GM19240 (cell line): ENCODE data around the gene PPP6R3.

Source experiments
- DNase-seq: peaks from one replicate; pipeline ENCODE4 v3.0.0; 2011; ENCODE audit warnings: low spot score; ENCODE audit not compliant: insufficient read length

Gene PPP6R3

DNA sequence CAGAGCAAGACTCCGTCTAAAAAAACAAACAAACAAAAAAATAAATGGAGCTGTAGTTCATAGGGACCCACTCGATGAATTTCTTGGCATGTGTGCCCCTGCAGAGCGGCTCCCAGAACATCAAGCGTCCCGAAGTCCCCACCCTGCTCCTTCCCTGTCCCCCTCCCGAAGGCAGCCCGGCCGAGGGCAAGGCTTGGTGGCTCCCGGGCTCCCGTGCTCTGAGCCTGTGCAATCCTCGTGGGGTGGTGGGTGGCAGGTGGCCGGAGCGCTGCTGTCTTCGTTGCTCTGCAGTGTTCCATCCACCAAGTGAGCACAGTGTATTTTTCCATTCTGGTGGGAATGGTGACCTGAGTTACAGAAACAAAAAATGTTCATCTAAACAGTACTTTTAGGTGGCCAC is 190.2 kb downstream of the PPP6R3 start:
- no peak for DNase-seq

DNA sequence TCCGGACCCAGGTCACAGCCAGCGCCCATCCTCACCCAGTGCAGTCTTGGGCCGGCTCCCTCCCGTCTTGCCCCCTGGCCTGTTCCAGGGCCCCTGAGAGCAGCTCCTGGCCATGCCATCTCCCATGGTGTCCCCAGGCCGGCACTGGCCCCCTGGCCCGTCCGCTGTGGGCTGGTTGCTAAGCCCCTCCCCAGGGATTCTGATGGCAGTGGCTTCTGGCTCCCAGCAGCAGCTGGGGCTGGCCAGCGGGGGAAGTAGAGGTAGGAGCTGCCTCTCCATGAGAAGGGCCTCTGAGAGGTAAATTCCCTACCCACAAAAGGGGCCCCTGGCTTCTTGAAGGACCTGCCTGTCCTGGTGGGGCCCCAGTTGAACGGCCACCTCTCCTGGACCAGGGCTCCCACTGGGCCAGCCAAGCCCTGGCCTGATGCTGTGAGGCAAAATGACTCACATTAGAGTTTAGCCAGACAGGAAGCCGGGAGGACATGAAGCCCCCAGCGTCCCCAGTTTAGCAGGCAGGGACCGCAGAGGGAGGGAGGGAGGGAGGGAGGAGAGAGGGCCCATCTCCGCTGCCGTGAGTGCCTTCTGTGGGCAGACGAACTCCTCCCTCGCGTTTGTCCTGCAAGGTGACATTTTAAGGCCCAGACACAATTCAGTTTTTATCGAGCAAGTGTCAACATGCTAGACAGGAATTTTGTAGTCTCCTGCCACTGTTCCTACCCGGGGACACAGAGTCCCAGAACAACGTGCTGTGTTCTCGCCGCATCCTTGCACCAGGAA is 190.8 kb downstream of the PPP6R3 start:
- DNase-seq = no peak

DNA sequence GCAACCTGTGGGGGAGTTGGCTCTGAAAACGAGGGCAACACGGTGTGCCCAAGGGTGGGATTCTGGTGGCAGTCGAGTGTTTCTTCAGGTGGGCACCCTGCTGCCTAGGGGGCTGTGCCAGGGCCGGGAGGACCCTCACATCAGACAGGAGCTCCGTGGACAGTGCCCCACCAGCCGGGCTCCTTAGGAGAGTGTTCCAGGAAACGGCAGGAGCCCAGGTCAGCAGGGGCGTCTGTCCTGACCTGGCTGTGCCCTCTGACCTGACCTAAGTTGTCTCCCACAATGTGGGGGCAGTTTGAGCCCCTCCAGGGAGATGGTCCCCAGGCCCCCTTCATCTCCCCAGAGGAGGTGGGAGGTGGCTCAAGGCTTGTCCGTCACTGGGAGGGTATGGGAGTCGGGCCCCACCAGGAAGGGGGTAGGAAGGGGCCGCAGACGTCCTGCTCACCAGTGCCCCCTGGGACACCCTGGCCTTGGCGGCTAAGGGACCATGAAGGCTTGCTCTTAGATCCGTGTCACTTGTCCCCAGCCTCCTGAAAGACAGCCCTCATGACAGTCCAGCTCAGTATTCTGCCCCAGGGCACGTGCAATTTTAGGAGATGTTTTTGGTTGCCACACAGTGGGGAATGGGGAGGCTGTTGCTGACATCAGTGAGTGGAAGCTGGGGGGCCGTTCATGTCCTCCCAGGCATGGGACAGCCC is 191.6 kb downstream of the PPP6R3 start:
- DNase-seq = no peak

- DNase-seq = no peak
Observed at GRCh38 chr11:68652683-68653156, 192.2 kb downstream of the PPP6R3 start.

GRCh38 chr11:68653486-68654430 is 193.2 kb downstream of the PPP6R3 start:
- no peak for DNase-seq

- DNase-seq = no peak
Observed at GRCh38 chr11:68654978-68655377, 194.4 kb downstream of the PPP6R3 start.

DNA sequence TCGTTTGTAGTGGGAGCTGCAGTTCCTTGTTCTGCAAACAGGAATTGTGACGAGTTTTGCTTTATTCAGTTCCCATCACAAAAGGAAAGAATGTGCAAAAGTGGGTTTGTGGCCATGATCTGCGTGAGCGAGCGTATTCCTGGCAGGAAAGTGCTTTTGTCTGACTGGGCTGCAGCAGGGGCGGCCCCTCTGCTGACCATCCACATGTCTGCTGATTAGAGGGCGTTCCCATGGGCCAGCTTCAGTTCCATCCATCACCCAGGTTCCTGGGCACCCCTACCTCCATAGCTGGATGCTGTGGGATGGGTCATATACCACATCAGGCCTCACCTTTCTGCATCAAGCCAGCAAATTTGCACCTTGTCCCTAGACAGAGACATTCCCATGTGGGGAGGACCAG is 194.9 kb downstream of the PPP6R3 start:
- no peak for DNase-seq

DNA sequence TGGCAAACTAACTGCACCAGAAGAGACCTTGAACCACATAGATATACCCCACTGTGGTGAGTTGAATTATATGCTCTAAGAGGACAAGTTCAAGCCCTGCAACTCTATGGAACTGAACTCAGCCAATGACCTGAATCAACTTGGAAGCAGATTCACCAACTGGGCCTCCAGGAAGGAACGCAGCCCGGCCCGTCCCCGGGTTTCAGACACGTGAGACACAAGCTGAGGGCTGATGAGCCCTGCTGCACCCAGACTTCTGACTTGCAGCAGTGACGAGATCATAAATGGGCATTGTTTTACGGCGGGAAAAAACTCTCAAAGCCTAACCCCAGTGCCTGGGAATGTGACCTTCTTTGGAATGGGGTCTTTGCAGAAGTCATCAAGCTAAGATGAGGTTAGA is 195.3 kb downstream of the PPP6R3 start:
- no peak for DNase-seq

DNA sequence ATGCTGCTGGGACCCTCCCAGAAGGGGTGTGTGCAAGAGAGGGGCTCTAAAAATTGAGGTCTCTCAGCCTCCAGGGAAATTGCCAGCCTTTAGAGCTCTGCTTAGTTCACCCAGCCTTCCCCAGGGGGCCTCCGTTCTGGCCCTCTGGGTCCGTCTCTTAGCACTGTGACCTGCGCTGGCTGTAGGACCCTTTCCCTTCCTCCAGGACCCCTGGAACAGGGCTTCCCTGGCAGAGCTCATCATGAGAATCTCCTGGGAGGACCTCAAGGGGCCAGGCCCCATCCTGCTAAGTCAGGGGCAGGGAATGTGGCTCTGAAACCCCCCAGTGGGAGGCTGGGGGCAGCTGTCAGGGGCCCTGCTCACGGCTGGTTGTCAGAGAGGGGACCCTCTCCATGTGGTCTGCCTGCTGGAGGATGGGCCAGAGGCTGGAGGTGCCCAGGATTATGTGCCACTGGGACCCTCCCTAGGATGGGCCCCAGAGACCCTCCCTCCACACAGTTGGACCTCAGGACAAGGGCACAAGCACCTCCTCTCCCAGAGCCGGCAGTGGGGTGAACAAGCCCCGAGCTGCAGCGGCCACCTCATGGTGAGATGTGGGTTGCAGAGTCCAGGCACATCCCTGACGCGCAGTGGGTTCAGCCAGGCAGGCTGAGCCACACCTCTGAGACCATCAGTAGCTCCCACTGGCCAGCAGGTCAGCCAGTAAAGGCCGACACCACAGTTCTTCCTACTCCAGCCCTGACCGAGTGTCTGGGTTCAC is 196.6 kb downstream of the PPP6R3 start:
- DNase-seq = no peak

- DNase-seq = no peak
Observed at GRCh38 chr11:68658097-68658496, 197.5 kb downstream of the PPP6R3 start.

DNA sequence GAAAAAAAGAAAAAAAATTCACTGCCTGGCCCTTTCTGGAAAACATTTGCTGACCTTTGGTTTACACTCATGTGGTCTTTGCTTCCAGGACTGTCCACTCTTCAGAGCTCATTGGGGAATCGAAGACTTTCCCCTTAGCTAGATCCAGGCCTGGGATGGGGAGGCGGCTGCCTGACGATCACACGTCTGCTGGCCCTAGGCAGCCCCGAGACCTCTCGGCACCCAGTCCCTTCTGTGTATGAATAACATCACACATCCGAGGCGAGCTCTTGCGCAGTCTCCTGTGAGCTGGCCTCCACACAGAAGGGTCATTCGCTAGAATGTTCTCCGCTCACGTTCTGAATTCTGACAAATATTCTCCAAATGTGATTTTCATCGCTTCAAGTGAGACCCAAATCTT is 198.1 kb downstream of the PPP6R3 start:
- no peak for DNase-seq

GRCh38 chr11:68659158-68659921 is 198.8 kb downstream of the PPP6R3 start:
- DNase-seq = no peak

DNA sequence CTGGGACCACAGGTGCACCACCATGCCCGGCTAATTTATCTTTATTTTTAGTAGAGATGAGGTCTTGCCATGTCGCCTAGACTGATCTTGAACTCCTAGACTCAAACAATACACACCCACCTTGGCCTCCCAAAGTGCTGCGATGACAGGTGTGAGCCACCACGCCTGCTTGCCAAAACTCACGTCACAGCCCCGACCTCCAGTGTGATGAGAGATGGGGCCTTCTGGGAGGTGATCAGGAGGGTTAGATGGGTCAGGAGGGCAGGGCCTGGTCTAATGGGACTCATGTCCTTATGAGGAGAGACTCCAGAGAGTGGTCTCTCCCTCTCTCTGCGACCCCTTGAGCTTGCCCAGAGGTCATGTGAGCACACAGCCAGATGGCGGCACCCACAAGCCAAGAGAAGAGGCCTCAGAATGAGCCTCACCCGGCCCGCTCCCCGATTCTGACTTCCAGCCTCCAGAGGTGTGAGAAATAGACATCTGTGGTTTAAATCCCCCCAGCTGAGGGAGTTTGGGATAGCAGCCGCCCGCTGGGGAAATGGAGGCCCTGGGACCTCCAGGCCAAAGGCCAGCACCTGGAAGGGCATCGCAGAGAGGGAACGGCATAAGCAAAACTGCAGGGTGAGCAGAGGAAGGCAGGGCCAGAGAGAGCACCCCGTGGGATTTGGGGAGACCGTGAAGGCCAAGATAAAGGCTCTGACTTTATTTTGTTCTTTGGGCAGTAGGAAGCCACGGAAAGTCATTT is 199.7 kb downstream of the PPP6R3 start:
- no peak for DNase-seq

DNA sequence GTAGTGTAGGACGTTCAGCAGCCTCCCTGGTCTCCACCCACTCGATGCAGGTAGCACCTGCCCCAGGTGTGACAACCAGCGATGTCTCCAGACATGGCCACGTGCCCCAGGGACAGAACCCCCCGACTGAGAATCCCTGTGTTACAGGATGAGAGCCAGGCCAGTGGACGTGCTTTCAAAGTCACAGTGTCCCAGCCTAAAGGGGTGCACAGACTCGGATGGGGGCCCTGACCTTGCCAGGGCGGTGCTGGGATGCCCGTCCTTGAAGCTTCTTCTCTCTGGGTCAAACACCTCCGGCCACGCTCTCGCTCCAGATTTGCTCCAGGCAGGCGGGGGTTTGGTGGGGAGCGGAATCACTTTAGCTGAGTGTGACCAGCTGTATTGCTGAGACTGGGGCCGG is 200.5 kb downstream of the PPP6R3 start:
- no peak for DNase-seq

DNA sequence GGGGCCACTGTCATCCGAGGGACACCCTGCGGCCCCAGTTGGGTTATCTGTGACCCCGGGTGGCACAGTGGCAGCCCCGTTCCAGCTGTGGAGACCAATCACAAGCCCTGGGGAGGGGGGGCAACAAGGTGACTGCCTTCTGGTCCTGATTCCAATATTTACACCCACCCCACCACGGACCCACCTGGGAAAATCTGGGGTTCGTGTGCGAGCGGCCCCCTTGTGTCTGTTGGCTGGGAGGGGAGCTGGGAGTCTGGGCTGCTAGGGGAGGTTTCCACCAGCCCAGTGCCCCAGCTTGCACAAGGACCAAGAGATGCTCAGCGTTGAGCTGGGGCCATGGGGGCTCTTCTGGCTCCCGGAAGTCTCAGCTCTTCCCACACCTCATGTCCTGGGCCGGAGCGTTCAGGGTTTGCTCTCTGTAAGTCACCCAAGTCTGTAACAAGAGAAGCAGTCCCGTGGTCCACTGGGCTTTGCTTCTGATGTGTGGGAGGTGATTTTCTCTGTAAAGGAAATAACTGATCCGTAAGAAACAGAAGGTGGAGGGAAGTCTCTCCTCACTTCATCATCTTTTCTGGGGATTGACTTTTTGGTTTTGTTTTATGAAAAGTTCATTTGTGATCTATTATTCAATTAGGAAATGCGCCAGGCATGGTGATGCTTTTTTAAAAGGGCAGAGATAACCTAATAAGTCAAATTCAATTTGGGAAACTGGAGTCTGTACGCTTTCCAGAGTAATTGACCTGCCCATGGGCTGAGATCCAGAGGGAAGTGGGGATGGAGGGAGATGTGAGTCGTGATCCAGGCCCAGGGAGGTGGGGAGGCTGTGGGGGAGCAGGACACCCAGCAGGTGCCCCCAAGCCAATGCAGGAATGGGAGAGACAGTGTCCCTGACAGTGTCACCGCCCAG is 201.4 kb downstream of the PPP6R3 start:
- no peak for DNase-seq

DNA sequence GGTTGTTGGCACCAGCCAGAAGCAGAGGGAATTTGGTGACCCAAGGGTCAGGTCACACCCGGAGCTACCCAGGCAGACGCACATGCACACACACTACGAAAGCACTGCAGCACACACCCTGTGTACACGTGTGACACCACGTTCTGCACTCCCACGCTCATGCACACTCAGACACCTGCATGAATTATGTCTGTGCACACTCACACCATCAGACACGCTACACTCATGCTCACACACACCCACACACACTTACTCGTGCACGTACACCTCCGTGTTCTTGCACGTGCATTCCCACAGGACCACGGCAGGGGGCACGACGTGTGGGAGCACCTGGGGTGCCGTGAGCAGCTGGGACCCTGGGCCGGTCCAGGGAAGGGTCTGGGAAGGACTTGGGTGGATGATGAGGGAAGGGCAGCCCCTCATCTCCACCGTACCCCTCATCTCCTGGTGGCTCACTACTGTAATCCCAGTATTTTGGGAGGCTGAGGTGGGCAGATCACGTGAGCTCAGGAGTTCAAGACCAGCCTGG is 203.0 kb downstream of the PPP6R3 start:
- no peak for DNase-seq

DNA sequence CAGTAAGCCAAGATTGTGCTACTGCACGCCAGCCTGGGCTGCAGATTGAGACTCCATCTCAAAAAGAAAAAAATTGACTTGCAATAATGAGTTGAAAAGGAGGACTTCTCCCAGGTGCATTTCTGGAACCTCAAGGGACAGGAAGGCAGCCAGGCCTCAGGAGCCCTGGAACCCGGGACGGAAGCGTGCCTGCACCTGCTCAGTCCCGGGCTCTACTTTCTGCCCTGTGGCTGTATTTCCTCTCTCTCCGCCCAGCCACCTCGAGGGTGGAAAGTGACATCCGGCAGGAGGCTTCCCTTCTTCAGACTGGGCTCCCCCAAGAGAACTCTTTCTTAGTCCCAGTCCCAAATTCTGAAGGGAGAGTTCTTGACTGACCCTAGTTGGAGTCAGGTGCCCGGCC is 203.6 kb downstream of the PPP6R3 start:
- no peak for DNase-seq

DNA sequence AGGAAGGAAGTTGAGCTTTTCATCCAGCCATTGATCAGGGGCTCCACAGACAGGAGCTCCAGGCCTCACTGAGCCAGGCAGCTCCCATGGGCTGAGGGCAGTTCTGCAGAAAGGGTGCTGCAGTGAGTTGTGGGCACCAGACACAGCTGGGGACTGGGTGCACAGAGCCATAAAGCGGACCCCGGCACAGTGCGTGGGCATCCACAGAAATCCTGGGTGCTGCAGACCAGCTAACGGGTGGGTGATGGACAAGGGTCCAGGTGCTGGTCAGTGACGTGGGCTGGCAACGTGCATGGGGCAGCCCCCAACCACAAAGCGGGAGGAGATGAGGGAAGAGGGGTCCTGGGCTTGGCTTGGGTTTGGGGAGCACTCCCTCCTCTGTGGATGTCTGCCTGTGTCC is 204.4 kb downstream of the PPP6R3 start:
- DNase-seq = no peak
